Liver (tissue), 3 donors: ENCODE data around the gene HCK.

Experiments
- CTCF ChIP-seq: fragments of 150-350 bp; IDR thresholded peaks from 2 replicates; pipeline ENCODE4 v1.5.1; 2017; ENCODE audit warnings: improper control_type of control experiment, low read depth, low read length; ENCODE audit not compliant: missing input control
- EGR1 ChIP-seq, 2 donors: IDR thresholded peaks; 2 replicates each; pipeline ENCODE4 v1.6.1; 2016 to 2018; ENCODE audit warnings: antibody characterized with exemption in 2 of 2, low read depth in 2 of 2
- FOXA1 ChIP-seq: IDR thresholded peaks from 2 replicates; pipeline ENCODE4 v1.6.1; 2016; ENCODE audit warnings: antibody characterized with exemption
- FOXA2 ChIP-seq: IDR thresholded peaks from 2 replicates; pipeline ENCODE4 v1.6.1; 2016; ENCODE audit warnings: antibody characterized with exemption
- GABPA ChIP-seq, 2 donors: IDR thresholded peaks in 1 of 2; conservative IDR thresholded peaks in 1 of 2; 2 replicates each; pipeline ENCODE4 v1.6.1; 2016; ENCODE audit warnings: antibody characterized with exemption in 2 of 2, mild to moderate bottlenecking in 1 of 2, moderate library complexity in 1 of 2
- JUND ChIP-seq, 2 donors: IDR thresholded peaks; 2 replicates each; pipeline ENCODE4 v1.6.1; 2016; ENCODE audit warnings: antibody characterized with exemption in 2 of 2
- MAX ChIP-seq: IDR thresholded peaks from 2 replicates; pipeline ENCODE4 v1.6.1; 2016; ENCODE audit warnings: antibody characterized with exemption
- RXRA ChIP-seq, 2 donors: IDR thresholded peaks; 2 replicates each; pipeline ENCODE4 v1.6.1; 2017 to 2018; ENCODE audit warnings: antibody characterized with exemption in 2 of 2, mild to moderate bottlenecking in 1 of 2
- TAF1 ChIP-seq: conservative IDR thresholded peaks from 2 replicates; pipeline ENCODE4 v1.6.1; 2016; ENCODE audit warnings: antibody characterized with exemption, mild to moderate bottlenecking
- YY1 ChIP-seq: IDR thresholded peaks from 2 replicates; pipeline ENCODE4 v1.6.1; 2016; ENCODE audit warnings: antibody characterized with exemption, mild to moderate bottlenecking
- ZBTB33 ChIP-seq: IDR thresholded peaks from 2 replicates; pipeline ENCODE4 v1.6.1; 2016; ENCODE audit warnings: antibody characterized with exemption
- TF ChIP-seq, protein P1 (sequence below): IDR thresholded peaks from 2 replicates; pipeline ENCODE4 v1.6.1; 2016; ENCODE audit warnings: antibody characterized with exemption, mild to moderate bottlenecking
- TF ChIP-seq, protein P2 (sequence below): IDR thresholded peaks from 2 replicates; pipeline ENCODE4 v1.6.1; 2016; ENCODE audit warnings: antibody characterized with exemption
- donor health status: healthy.
- donor health status: healthy.

GRCh38 chr20:32130965-32131364 is 78.9 kb downstream of the HCK start:
- no peak for TF ChIP-seq CTCF
- no peak for TF ChIP-seq JUND (IDR thresholded peaks at IDR 0.05)
- TF ChIP-seq RXRA (IDR thresholded peaks at IDR 0.05), result no peak
- TF ChIP-seq TAF1, result no peak
- no peak for TF ChIP-seq FOXA2
- no peak for TF ChIP-seq FOXA1
- TF ChIP-seq, protein P1, sequence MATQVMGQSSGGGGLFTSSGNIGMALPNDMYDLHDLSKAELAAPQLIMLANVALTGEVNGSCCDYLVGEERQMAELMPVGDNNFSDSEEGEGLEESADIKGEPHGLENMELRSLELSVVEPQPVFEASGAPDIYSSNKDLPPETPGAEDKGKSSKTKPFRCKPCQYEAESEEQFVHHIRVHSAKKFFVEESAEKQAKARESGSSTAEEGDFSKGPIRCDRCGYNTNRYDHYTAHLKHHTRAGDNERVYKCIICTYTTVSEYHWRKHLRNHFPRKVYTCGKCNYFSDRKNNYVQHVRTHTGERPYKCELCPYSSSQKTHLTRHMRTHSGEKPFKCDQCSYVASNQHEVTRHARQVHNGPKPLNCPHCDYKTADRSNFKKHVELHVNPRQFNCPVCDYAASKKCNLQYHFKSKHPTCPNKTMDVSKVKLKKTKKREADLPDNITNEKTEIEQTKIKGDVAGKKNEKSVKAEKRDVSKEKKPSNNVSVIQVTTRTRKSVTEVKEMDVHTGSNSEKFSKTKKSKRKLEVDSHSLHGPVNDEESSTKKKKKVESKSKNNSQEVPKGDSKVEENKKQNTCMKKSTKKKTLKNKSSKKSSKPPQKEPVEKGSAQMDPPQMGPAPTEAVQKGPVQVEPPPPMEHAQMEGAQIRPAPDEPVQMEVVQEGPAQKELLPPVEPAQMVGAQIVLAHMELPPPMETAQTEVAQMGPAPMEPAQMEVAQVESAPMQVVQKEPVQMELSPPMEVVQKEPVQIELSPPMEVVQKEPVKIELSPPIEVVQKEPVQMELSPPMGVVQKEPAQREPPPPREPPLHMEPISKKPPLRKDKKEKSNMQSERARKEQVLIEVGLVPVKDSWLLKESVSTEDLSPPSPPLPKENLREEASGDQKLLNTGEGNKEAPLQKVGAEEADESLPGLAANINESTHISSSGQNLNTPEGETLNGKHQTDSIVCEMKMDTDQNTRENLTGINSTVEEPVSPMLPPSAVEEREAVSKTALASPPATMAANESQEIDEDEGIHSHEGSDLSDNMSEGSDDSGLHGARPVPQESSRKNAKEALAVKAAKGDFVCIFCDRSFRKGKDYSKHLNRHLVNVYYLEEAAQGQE, result no peak
- no peak for TF ChIP-seq EGR1 (IDR thresholded peaks at IDR 0.05; ENCODE audit: low read depth in 2 of 2)
- TF ChIP-seq ZBTB33, result no peak
- no peak for TF ChIP-seq GABPA (IDR thresholded peaks at IDR 0.05 in 1 of 2, conservative IDR thresholded peaks at IDR 0.05 in 1 of 2)
- TF ChIP-seq, protein P2, sequence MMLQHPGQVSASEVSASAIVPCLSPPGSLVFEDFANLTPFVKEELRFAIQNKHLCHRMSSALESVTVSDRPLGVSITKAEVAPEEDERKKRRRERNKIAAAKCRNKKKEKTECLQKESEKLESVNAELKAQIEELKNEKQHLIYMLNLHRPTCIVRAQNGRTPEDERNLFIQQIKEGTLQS, result no peak
- TF ChIP-seq YY1, result no peak
- TF ChIP-seq MAX, result no peak
